CD4-positive, alpha-beta T cell treated with Interleukin-17A for 4 hours (primary cell): Measurements from ENCODE around the gene KCNH1.

Experiments used
- DNase-seq: peaks from one replicate; pipeline ENCODE4 v3.0.0-alpha.2; 2020; ENCODE audit warnings: mixed read lengths

KCNH1 gene

GRCh38 chr1:210918893-210919292 lies 215.1 kb downstream of the KCNH1 start:
- no peak for DNase-seq

- no peak for DNase-seq
These were observed 216.3 kb downstream of the KCNH1 start for GRCh38 chr1:210917560-210918169.

GRCh38 chr1:210916548-210916947 lies 217.4 kb downstream of the KCNH1 start:
- no peak for DNase-seq

GRCh38 chr1:210915890-210916507 lies 217.9 kb downstream of the KCNH1 start:
- DNase-seq, result no peak

- no peak for DNase-seq
These were observed 221.2 kb downstream of the KCNH1 start for GRCh38 chr1:210912752-210913151.

- no peak for DNase-seq
These were observed 223.8 kb downstream of the KCNH1 start for GRCh38 chr1:210910020-210910575.

- DNase-seq, result no peak
These were observed 225.2 kb downstream of the KCNH1 start for GRCh38 chr1:210908791-210909190.

GRCh38 chr1:210908257-210908656 lies 225.7 kb downstream of the KCNH1 start:
- no peak for DNase-seq

- DNase-seq, result no peak
These were observed 226.6 kb downstream of the KCNH1 start for GRCh38 chr1:210907251-210907805.

GRCh38 chr1:210905944-210906453 lies 227.9 kb downstream of the KCNH1 start:
- no peak for DNase-seq

GRCh38 chr1:210905365-210905904 lies 228.5 kb downstream of the KCNH1 start:
- DNase-seq, result no peak

GRCh38 chr1:210901981-210902770 lies 231.8 kb downstream of the KCNH1 start:
- no peak for DNase-seq

- DNase-seq, result no peak
These were observed 233.1 kb downstream of the KCNH1 start for GRCh38 chr1:210900820-210901219.

GRCh38 chr1:210900079-210900478 lies 233.9 kb downstream of the KCNH1 start:
- no peak for DNase-seq

- DNase-seq, result no peak
These were observed 234.3 kb downstream of the KCNH1 start for GRCh38 chr1:210899676-210900075.

- no peak for DNase-seq
These were observed 235.5 kb downstream of the KCNH1 start for GRCh38 chr1:210898473-210898872.

- DNase-seq, result no peak
These were observed 250.1 kb downstream of the KCNH1 start for GRCh38 chr1:210883821-210884220.

GRCh38 chr1:210882414-210883221 lies 251.3 kb downstream of the KCNH1 start:
- no peak for DNase-seq

GRCh38 chr1:210878564-210878963 lies 255.4 kb downstream of the KCNH1 start:
- DNase-seq, result no peak

- no peak for DNase-seq
These were observed 257.7 kb downstream of the KCNH1 start for GRCh38 chr1:210876275-210876674.

GRCh38 chr1:210866532-210866931 lies 267.4 kb downstream of the KCNH1 start:
- DNase-seq, result no peak

GRCh38 chr1:210857705-210858104 lies 276.2 kb downstream of the KCNH1 start:
- no peak for DNase-seq
